Endothelial cell of umbilical vein (primary cell): ENCODE measurements around the gene DHX35. TPM values are rescaled to one million over a fixed set of nuclear protein-coding genes. Genes with fewer than 3 reads are reported as not detected.

Source experiments
- BruUV-seq: library from RNA; stranded (reverse); fragments of 400-500 nt; replicated peaks from 2 replicates; lab custom pipeline; 2021; lab: Mats Ljungman, UMichigan
- CTCF ChIA-PET: fragments of 300-600, 350-600 bp; sonication (Branson Sonifier 250); formaldehyde crosslinking; loops from one replicate; lab custom pipeline; 2021; ENCODE audit warnings: antibody characterized with exemption, inconsistent platforms; lab: Charles Lee
- POLR2A ChIA-PET: fragments of 300-600, 350-600 bp; sonication (Branson Sonifier 250); formaldehyde crosslinking; loops from one replicate; lab custom pipeline; 2021; ENCODE audit warnings: antibody characterized with exemption, inconsistent platforms; lab: Charles Lee
- DNase-seq: peaks from one replicate; pipeline ENCODE4 v3.0.0-alpha.2; 2011; ENCODE audit warnings: low read depth, low spot score
- FAIRE-seq: peaks from 2 replicates; lab custom pipeline; 2011; peaks lifted over from hg19 to GRCh38; lab: Jason Lieb, UNC
- H2AFZ ChIP-seq: 2 replicates; pipeline ENCODE4 v1.6.0; 2012; ENCODE audit warnings: low read depth, low read length, control low read depth, inconsistent platforms
- H3K27ac ChIP-seq: 2 replicates; pipeline ENCODE4 v1.5.1; 2011; ENCODE audit warnings: low read depth, mild to moderate bottlenecking, control low read depth, low read length, moderate library complexity; ENCODE audit not compliant: insufficient read depth
- H3K27me3 ChIP-seq, 2 experiments: 2 replicates each; pipeline versions ENCODE4 v1.6.0 to v1.6.1; 2011; ENCODE audit warnings: low read length in 2 of 2, mixed read lengths in 1 of 2; ENCODE audit not compliant: control insufficient read depth in 2 of 2, insufficient read depth in 2 of 2
- H3K36me3 ChIP-seq, 2 experiments: 2 replicates in 1 of 2; 3 replicates in 1 of 2; pipeline ENCODE4 v1.5.1; 2011; ENCODE audit warnings: low read length in 2 of 2, mild to moderate bottlenecking in 1 of 2, moderate library complexity in 1 of 2; ENCODE audit not compliant: control insufficient read depth in 2 of 2, insufficient read depth in 2 of 2; ENCODE audit errors: extremely low read depth in 1 of 2
- H3K4me1 ChIP-seq: 3 replicates; pipeline ENCODE4 v1.5.1; 2011; ENCODE audit warnings: mild to moderate bottlenecking, low read length; ENCODE audit not compliant: control insufficient read depth, insufficient read depth; ENCODE audit errors: extremely low read depth
- H3K4me2 ChIP-seq: 2 replicates; pipeline ENCODE4 v1.6.1; 2011; ENCODE audit warnings: low read length, control low read depth, mixed read lengths; ENCODE audit not compliant: insufficient read depth
- H3K4me3 ChIP-seq, 3 experiments: fragments of 200-600 bp in 1 of 3; sonication (generic), shearing (Covaris generic) in 1 of 3; replicated peaks in 1 of 3; 2 replicates each; pipeline ENCODE4 v1.5.1; 2011 to 2016; ENCODE audit warnings: control low read depth in 3 of 3, low read length in 3 of 3, mild to moderate bottlenecking in 2 of 3, inconsistent platforms in 1 of 3, low read depth in 1 of 3, moderate library complexity in 1 of 3; ENCODE audit not compliant: insufficient read depth in 1 of 3
- H3K79me2 ChIP-seq: 2 replicates; pipeline ENCODE4 v1.6.0; 2012; ENCODE audit warnings: low read length, inconsistent platforms; ENCODE audit not compliant: control insufficient read depth, insufficient read depth
- H3K9ac ChIP-seq: replicated peaks from 2 replicates; pipeline ENCODE3; 2011; ENCODE audit warnings: low read length, control low read depth; ENCODE audit not compliant: insufficient read depth; ENCODE audit errors: extremely low read depth
- H3K9me1 ChIP-seq: replicated peaks from 3 replicates; pipeline ENCODE4 v1.6.0; 2011; ENCODE audit warnings: mild to moderate bottlenecking, low read length; ENCODE audit not compliant: control insufficient read depth, insufficient read depth; ENCODE audit errors: extremely low read depth
- H3K9me3 ChIP-seq: replicated peaks from 2 replicates; pipeline ENCODE4 v1.5.1; 2012; ENCODE audit warnings: low read length, inconsistent platforms; ENCODE audit not compliant: control insufficient read depth, insufficient read depth
- H4K20me1 ChIP-seq: replicated peaks from 2 replicates; pipeline ENCODE3; 2011; ENCODE audit warnings: mild to moderate bottlenecking, low read length; ENCODE audit not compliant: control insufficient read depth, insufficient read depth; ENCODE audit errors: extremely low read depth
- CTCF ChIP-seq, 2 donors: IDR thresholded peaks; 1 replicate in 1 of 2; 2 replicates in 1 of 2; pipeline ENCODE4 v1.5.1; 2011; ENCODE audit warnings: low read length in 2 of 2, mild to moderate bottlenecking in 2 of 2, moderate library complexity in 2 of 2, control low read depth in 1 of 2, inconsistent platforms in 1 of 2, low read depth in 1 of 2; ENCODE audit not compliant: insufficient read depth in 1 of 2; ENCODE audit errors: extremely low read depth in 1 of 2
- EZH2 ChIP-seq: IDR thresholded peaks from 2 replicates; pipeline ENCODE4 v1.6.1; 2012; ENCODE audit warnings: borderline replicate concordance, low read depth, mild to moderate bottlenecking, moderate library complexity, low read length, inconsistent platforms; ENCODE audit not compliant: severe bottlenecking
- FOS ChIP-seq: IDR thresholded peaks from 2 replicates; pipeline ENCODE4 v1.6.1; 2011; ENCODE audit warnings: mild to moderate bottlenecking, low read length, moderate library complexity, borderline replicate concordance; ENCODE audit not compliant: insufficient read depth
- GATA2 ChIP-seq: IDR thresholded peaks from 2 replicates; pipeline ENCODE4 v1.7.0; 2011; ENCODE audit warnings: low read depth, mild to moderate bottlenecking, moderate library complexity, mixed read lengths, low read length; ENCODE audit not compliant: insufficient read length, insufficient read depth
- JUN ChIP-seq: IDR thresholded peaks from 2 replicates; pipeline ENCODE4 v1.6.1; 2011; ENCODE audit warnings: borderline replicate concordance, low read depth; ENCODE audit not compliant: insufficient read length, insufficient read depth
- MAX ChIP-seq: IDR thresholded peaks from 2 replicates; pipeline ENCODE4 v1.6.1; 2011; ENCODE audit not compliant: insufficient read depth, insufficient read length
- MYC ChIP-seq: IDR thresholded peaks from one replicate; pipeline ENCODE4 v1.6.1; 2011; ENCODE audit warnings: mild to moderate bottlenecking, low read depth, low read length
- POLR2A ChIP-seq: IDR thresholded peaks from 2 replicates; pipeline ENCODE4 v1.6.1; 2012; ENCODE audit warnings: low read depth, mild to moderate bottlenecking, control low read depth, low read length
- POLR2AphosphoS5 ChIP-seq: IDR thresholded peaks from 2 replicates; pipeline ENCODE4 v1.6.1; 2012; ENCODE audit warnings: low read depth, mild to moderate bottlenecking, control low read depth, low read length, moderate library complexity; ENCODE audit not compliant: insufficient read depth
- dilution Hi-C: fragments of 300-500 bp; cut with MboI; formaldehyde crosslinking; loops from one replicate; pipeline ENCODE4 v1.15.0; 2019; ENCODE audit warnings: low sequenced_read_pairs; ENCODE audit not compliant: extremely low pct_ligation_motif_present
- intact Hi-C: fragments of 100-400 bp; cut with micrococcal nuclease; formaldehyde crosslinking; loops from one replicate; pipeline ENCODE4 v1.10.0; 2022
- polyA plus RNA-seq, 4 experiments: library from polyadenylated mRNA; depleted of rRNA in 3 of 4; stranded (reverse) in 3 of 4; unstranded in 1 of 4; fragments of >200 nt; gene quantifications; 2 replicates each; pipeline versions ENCODE4 v1.2.1 to v1.2.3, GENCODE V29; 2011 to 2012; ENCODE audit warnings: missing spikeins in 1 of 4
- total RNA-seq: library from RNA; stranded (reverse); gene quantifications from 2 replicates; pipeline ENCODE4 v1.2.3, GENCODE V29; 2021

DHX35 gene
- total and polyA plus RNA-seq, 2 donors (not counting 3 experiments of a cell fraction or from before 2014, with no cell fraction given): 10.0 to 13.0 TPM

DNA sequence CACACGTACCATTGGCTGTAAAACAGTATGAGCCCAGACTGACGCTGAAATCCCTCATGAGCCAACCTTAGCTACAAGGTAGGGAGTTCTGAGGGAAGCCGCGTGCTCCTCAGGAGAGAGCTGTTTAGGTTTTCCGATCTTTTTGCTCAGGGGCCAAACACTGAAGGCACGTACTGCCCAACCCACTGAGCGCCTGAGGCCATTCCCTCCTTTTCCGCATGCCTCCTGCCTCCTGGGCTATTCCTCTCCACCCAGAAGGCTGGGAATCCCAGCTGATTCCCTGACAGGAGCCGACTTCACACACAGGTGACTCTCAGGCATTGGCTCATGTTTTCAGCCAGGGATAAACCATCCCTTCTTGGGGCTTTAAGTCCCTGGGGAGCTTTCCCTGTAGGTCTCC, 41.3 kb upstream of the DHX35 start:
- peaks cover 0 to 3% of the 10 kb centered on the region in 2 experiments for H3K27me3 ChIP-seq
- no peak overlapping the region for H3K4me2 ChIP-seq
- H3K36me3 ChIP-seq: peaks cover 0 to 22% of the 10 kb centered on the region in 2 experiments
- no peak overlapping the region for H3K27ac ChIP-seq
- no peaks in the 10 kb centered on the region for H4K20me1 ChIP-seq
- no peak for FAIRE-seq
- no peak overlapping the region for H3K9ac ChIP-seq
- H2AFZ ChIP-seq: no peak overlapping the region
- TF ChIP-seq EZH2: no peak
- no peak for TF ChIP-seq GATA2
- TF ChIP-seq JUN: no peak
- TF ChIP-seq MYC: no peak
- TF ChIP-seq CTCF (IDR thresholded peaks at IDR 0.05; ENCODE audit: extremely low read depth in 1 of 2, insufficient read depth in 1 of 2, low read depth in 1 of 2, low read length in 2 of 2): no peak
- no peak for TF ChIP-seq POLR2A
- TF ChIP-seq MAX: no peak
- no peak for TF ChIP-seq POLR2AphosphoS5
- no peak for TF ChIP-seq FOS
- intact Hi-C loops: no loop called here
- dilution Hi-C loops: no loop called here
- no peak overlapping the region for H3K4me3 ChIP-seq
- H3K79me2 ChIP-seq: no peaks in the 10 kb centered on the region
- ChIA-PET POLR2A (no interaction called here), CTCF (interaction anchor here (1.1 kb wide), 1 partner anchor 28 kb away, joined by 3 read pairs; no protein-coding TSS in a partner anchor)
- no peaks in the 10 kb centered on the region for H3K4me1 ChIP-seq
- no peak for DNase-seq
- no TSS peak for BruUV-seq
- no peaks in the 10 kb centered on the region for H3K9me1 ChIP-seq
- H3K9me3 ChIP-seq: no peaks in the 10 kb centered on the region
